ENCODE measurements around the gene BCKDK. TPM values are rescaled to one million over a fixed set of nuclear protein-coding genes. Genes with fewer than 3 reads are reported as not detected.

The BCKDK gene
- total and polyA plus RNA-seq, 2 of the 13 experiments (the other 11 are each of a cell fraction or from before 2014, with no cell fraction given), result 24.9 to 42.6 TPM

DNA sequence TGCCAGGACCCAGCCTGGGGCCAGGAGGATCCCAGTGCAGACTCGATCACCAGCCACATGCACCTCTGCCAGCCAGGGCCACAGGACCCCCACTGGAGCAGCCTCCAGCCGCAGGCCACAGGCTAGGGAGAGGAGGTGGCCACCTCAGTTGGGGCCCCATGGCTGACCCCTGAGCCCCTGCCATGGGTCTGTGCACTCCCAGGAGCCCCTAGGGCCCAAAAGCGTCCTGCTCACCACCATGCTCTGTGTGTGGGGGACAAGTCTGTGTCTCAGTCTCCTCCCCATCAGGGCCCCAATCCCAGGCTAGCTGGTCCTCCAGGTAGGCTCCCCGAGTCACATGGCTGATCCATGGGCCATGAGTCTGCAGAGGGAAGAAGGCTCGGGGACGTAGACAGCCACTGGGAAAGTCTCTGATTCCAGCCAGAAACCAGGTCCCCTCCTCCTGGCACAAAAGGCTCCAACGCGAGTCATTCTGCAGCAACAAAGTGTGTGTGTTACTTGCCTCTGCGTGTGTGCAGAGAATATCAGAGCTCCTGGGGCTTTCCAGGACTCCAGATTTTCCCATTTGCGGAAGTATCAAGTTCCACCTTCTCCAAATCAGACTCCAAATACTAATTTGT lies 33.4 kb downstream of the BCKDK start (continued):
- TF ChIP-seq, protein P1, sequence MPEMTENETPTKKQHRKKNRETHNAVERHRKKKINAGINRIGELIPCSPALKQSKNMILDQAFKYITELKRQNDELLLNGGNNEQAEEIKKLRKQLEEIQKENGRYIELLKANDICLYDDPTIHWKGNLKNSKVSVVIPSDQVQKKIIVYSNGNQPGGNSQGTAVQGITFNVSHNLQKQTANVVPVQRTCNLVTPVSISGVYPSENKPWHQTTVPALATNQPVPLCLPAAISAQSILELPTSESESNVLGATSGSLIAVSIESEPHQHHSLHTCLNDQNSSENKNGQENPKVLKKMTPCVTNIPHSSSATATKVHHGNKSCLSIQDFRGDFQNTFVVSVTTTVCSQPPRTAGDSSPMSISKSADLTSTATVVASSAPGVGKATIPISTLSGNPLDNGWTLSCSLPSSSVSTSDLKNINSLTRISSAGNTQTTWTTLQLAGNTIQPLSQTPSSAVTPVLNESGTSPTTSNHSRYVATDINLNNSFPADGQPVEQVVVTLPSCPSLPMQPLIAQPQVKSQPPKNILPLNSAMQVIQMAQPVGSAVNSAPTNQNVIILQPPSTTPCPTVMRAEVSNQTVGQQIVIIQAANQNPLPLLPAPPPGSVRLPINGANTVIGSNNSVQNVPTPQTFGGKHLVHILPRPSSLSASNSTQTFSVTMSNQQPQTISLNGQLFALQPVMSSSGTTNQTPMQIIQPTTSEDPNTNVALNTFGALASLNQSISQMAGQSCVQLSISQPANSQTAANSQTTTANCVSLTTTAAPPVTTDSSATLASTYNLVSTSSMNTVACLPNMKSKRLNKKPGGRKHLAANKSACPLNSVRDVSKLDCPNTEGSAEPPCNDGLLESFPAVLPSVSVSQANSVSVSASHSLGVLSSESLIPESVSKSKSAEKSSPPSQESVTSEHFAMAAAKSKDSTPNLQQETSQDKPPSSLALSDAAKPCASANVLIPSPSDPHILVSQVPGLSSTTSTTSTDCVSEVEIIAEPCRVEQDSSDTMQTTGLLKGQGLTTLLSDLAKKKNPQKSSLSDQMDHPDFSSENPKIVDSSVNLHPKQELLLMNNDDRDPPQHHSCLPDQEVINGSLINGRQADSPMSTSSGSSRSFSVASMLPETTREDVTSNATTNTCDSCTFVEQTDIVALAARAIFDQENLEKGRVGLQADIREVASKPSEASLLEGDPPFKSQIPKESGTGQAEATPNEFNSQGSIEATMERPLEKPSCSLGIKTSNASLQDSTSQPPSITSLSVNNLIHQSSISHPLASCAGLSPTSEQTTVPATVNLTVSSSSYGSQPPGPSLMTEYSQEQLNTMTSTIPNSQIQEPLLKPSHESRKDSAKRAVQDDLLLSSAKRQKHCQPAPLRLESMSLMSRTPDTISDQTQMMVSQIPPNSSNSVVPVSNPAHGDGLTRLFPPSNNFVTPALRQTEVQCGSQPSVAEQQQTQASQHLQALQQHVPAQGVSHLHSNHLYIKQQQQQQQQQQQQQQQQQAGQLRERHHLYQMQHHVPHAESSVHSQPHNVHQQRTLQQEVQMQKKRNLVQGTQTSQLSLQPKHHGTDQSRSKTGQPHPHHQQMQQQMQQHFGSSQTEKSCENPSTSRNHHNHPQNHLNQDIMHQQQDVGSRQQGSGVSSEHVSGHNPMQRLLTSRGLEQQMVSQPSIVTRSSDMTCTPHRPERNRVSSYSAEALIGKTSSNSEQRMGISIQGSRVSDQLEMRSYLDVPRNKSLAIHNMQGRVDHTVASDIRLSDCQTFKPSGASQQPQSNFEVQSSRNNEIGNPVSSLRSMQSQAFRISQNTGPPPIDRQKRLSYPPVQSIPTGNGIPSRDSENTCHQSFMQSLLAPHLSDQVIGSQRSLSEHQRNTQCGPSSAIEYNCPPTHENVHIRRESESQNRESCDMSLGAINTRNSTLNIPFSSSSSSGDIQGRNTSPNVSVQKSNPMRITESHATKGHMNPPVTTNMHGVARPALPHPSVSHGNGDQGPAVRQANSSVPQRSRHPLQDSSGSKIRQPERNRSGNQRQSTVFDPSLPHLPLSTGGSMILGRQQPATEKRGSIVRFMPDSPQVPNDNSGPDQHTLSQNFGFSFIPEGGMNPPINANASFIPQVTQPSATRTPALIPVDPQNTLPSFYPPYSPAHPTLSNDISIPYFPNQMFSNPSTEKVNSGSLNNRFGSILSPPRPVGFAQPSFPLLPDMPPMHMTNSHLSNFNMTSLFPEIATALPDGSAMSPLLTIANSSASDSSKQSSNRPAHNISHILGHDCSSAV (CRISPR knock-in tag; IDR thresholded peaks at IDR 0.05; ENCODE audit: borderline replicate concordance), result no peak
- TF ChIP-seq, protein P2, sequence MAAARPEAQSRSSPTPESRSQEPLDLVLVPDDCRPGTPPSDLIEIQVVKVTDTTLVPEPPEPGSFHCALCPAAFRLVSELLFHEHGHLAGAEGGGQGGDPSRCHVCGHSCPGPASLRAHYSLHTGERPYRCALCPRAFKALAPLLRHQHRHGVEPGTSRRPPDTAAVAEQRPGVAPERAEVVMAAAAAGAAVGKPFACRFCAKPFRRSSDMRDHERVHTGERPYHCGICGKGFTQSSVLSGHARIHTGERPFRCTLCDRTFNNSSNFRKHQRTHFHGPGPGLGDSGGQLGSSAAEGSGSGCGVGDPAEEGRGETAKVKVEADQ (CRISPR knock-in tag; IDR thresholded peaks at IDR 0.05; ENCODE audit: borderline replicate concordance), result no peak
- TF ChIP-seq PAWR (CRISPR knock-in tag; IDR thresholded peaks at IDR 0.05; ENCODE audit: borderline replicate concordance) (0 out of 2 replicates have a peak, but pooled peaks have one; percentile 26), THYN1 (CRISPR knock-in tag; IDR thresholded peaks at IDR 0.05; ENCODE audit: borderline replicate concordance, low read depth) (no peak), ZFP62 (CRISPR knock-in tag; IDR thresholded peaks at IDR 0.05) (no peak), RELA (CRISPR knock-in tag; IDR thresholded peaks at IDR 0.05) (no peak), RBFOX2 (IDR thresholded peaks at IDR 0.05; ENCODE audit: low read depth, low read length) (no peak), MAZ (IDR thresholded peaks at IDR 0.05; ENCODE audit: borderline replicate concordance, low read depth, low read length) (no peak), MAZ (CRISPR knock-in tag; IDR thresholded peaks at IDR 0.05; ENCODE audit: low read depth) (no peak), SP140L (CRISPR knock-in tag; IDR thresholded peaks at IDR 0.05; ENCODE audit: borderline replicate concordance) (no peak), FOSL2 (CRISPR knock-in tag; IDR thresholded peaks at IDR 0.05) (no peak)
- TF ChIP-seq, protein P3, sequence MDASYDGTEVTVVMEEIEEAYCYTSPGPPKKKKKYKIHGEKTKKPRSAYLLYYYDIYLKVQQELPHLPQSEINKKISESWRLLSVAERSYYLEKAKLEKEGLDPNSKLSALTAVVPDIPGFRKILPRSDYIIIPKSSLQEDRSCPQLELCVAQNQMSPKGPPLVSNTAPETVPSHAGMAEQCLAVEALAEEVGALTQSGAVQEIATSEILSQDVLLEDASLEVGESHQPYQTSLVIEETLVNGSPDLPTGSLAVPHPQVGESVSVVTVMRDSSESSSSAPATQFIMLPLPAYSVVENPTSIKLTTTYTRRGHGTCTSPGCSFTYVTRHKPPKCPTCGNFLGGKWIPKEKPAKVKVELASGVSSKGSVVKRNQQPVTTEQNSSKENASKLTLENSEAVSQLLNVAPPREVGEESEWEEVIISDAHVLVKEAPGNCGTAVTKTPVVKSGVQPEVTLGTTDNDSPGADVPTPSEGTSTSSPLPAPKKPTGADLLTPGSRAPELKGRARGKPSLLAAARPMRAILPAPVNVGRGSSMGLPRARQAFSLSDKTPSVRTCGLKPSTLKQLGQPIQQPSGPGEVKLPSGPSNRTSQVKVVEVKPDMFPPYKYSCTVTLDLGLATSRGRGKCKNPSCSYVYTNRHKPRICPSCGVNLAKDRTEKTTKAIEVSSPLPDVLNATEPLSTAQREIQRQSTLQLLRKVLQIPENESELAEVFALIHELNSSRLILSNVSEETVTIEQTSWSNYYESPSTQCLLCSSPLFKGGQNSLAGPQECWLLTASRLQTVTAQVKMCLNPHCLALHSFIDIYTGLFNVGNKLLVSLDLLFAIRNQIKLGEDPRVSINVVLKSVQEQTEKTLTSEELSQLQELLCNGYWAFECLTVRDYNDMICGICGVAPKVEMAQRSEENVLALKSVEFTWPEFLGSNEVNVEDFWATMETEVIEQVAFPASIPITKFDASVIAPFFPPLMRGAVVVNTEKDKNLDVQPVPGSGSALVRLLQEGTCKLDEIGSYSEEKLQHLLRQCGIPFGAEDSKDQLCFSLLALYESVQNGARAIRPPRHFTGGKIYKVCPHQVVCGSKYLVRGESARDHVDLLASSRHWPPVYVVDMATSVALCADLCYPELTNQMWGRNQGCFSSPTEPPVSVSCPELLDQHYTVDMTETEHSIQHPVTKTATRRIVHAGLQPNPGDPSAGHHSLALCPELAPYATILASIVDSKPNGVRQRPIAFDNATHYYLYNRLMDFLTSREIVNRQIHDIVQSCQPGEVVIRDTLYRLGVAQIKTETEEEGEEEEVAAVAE (CRISPR knock-in tag; IDR thresholded peaks at IDR 0.05; ENCODE audit: borderline replicate concordance), result peak; percentile 48; the same call in 1 of the 2 replicates
